Peyer's patch (tissue), 4 donors: Measurements from ENCODE around the gene IFT20.
"Not testable (repeated sequence)": the region's sequence is repeated elsewhere in the genome, so short reads cannot be mapped to it uniquely, and the experiment has no call there.

Experiments used
- POLR2A ChIP-seq, 2 donors: fragments of 450-650 bp; IDR thresholded peaks; one replicate each; pipeline ENCODE4 v1.5.1; 2017; ENCODE audit warnings: antibody characterized with exemption in 2 of 2, mild to moderate bottlenecking in 2 of 2, moderate library complexity in 2 of 2
- TF ChIP-seq, protein P1 (sequence below), 6 experiments: fragments of 450-650 bp in 4 of 6; fragments of 200-600 bp in 2 of 6; sonication (generic) in 1 of 6; IDR thresholded peaks; one replicate each; pipeline ENCODE4 v1.5.1; 2017 to 2019; ENCODE audit warnings: antibody characterized with exemption in 6 of 6, mild to moderate bottlenecking in 3 of 6, moderate library complexity in 1 of 6

DNA sequence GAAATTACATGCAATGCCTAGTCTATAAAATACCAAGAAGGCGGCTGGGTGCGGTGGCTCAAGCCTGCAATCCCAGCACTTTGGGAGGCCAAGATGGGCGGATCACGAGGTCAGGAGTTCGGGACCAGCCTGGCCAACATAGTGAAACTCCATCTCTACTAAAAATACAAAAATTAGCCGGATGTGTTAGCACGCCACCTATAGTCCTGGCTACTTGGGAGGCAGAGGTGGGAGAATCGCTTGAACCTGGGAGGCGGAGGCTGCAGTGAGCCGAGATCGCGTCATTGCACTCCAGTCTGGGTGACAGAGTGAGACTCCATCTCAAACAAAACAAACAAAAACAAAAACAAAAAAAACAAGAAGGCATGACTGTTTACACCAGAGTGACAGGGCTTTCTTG lies 42.4 kb downstream of the IFT20 start:
- TF ChIP-seq, protein P1, sequence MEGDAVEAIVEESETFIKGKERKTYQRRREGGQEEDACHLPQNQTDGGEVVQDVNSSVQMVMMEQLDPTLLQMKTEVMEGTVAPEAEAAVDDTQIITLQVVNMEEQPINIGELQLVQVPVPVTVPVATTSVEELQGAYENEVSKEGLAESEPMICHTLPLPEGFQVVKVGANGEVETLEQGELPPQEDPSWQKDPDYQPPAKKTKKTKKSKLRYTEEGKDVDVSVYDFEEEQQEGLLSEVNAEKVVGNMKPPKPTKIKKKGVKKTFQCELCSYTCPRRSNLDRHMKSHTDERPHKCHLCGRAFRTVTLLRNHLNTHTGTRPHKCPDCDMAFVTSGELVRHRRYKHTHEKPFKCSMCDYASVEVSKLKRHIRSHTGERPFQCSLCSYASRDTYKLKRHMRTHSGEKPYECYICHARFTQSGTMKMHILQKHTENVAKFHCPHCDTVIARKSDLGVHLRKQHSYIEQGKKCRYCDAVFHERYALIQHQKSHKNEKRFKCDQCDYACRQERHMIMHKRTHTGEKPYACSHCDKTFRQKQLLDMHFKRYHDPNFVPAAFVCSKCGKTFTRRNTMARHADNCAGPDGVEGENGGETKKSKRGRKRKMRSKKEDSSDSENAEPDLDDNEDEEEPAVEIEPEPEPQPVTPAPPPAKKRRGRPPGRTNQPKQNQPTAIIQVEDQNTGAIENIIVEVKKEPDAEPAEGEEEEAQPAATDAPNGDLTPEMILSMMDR (IDR thresholded peaks at IDR 0.05) = not testable (repeated sequence)
- not testable (repeated sequence) for TF ChIP-seq POLR2A (IDR thresholded peaks at IDR 0.05)
